GM18907 (cell line): ENCODE data around the gene ACBD4.
A peak's percentile ranks its signal among the peaks of the same experiment; 100 is the strongest.

Experiments used
- ATAC-seq: cut with Tn5 transposase; IDR thresholded peaks from one replicate; pipeline ENCODE4 v1.9.1; 2021; ENCODE audit warnings: mild to moderate bottlenecking, moderate library complexity; ENCODE audit not compliant: unreplicated experiment

ACBD4 gene

DNA sequence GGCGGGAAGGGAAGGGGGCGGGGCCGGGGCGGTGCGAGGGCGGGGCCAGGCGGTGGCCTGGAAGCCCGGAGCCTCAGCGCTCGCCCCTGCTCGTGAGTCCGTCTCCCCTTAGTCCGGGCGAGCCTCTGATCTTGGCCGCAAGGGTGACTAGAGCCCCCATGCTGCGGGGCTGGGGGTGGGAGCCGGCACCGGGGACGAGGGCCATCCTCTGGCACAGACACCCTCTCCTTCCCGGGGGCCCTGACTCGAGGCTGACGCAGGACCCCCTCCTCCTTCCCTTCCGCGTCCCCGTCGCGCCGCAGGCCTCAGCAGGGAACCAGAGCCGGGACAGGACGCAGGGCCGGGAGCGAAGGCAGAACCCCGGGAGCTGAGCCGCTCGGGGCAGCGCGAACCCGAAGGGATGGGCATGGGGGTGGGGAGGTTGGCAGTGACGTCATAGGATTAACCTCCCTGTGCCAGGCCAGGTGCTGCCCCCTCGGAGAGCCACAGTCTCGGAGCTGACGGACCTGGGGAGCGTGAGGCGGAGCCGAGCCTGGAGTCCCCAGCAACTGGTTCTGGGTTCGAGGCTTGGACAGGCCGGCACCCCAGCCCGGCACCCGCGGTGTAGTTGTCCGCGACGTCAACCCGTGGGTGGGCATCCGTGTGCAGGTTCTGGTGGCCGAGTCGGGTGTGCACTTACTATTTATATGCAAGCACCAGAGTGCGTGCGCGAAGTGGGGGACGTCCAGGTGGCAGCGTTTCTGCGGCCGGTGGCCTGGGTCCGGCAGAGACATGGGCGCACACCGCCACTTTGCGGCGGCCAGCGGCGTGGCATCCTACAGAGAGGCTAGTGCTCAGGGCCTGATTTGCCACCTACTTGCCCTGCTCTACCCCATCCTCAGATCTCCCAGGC, 2.7 kb upstream of the ACBD4 start:
- ATAC-seq, result no peak

- no peak for ATAC-seq
Observed at GRCh38 chr17:45135978-45136791, 698 bp downstream of the ACBD4 start.

- ATAC-seq, result no peak
Observed at GRCh38 chr17:45136846-45137560, 1.5 kb downstream of the ACBD4 start.

DNA sequence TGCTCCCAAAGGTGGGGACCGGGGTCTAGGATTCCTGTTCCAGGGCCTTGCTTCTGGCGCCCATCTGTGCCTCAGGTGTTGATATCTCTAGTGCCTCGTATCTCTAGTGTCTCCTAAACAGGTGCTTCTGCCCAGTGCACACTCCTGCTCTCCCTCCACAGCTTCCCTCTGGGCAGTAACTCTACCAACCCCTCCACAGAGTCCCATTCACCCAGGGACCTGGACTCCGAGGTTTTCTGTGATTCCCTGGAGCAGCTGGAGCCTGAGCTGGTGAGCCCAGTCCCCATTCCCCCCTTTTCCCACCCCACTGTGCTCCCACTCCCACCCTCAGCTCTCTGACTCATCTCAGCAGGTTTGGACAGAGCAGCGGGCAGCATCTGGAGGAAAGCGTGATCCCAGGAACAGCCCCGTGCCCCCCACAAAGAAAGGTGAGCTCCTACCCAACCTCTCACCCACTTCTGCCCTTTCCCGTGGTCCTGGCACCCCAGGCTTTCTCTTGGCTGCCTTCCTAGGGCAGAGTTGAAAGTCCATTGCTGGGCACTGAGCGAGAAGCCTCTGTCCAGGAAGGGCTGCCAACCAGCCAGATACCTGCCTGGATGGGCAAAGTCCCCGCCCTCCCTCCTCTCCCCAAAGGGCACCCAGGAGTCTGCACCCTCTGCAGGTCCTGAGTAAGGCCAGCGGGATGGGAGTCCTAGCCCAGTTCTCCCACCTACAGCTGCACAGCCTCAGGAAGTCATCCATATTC, 2.2 kb downstream of the ACBD4 start:
- no peak for ATAC-seq

- no peak for ATAC-seq
Observed at GRCh38 chr17:45138911-45139532, 3.5 kb downstream of the ACBD4 start.

GRCh38 chr17:45139533-45139920, 4.0 kb downstream of the ACBD4 start:
- ATAC-seq, result no peak

DNA sequence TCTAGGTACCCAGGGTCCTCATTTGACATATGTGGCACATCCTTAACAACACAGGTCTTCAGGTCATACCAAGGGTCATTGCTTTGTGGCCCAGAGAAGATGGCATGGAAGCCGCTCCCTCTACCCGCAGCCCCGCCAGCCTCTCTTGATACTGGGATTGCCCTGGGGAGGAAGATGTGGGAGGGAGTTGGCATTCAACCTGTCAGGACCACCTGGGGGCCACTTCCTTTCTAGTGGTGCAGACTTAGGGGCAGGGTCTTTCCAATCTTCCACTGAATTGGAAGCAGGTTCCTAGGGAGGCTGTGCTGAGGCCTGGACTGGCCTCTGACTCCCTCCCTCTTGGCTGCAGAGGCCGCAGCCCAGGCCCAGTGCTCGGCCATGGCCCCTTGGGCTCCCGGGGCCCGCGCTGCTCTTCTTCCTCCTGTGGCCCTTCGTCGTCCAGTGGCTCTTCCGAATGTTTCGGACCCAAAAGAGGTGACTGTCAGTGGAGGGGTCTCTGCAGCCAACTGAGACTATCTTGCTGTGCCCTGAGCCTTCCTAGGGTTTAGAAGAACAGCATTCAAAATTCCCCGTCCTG, 7.7 kb downstream of the ACBD4 start:
- ATAC-seq, result no peak

DNA sequence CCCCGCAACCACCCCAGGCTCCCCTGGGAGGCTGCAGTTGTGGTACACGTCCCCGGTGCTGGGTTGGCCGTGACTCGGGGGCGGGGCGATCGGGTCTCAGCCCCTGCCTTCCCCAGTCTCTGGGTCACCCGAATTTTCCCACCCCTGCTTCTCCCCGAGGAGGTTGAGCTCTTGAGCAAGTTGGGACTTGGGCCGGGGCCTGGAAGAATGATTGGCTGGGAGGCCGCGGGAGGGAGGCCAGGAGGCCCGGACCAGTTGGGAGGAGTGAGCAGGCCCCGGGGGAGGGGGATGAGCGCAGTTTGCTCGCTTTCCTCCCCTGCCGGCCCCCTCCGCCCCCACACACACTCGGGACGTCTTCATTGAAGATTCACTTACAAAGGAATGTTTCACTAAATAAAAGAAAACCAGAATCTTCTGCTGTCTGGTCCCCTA, 8.3 kb downstream of the ACBD4 start:
- ATAC-seq, result no peak

DNA sequence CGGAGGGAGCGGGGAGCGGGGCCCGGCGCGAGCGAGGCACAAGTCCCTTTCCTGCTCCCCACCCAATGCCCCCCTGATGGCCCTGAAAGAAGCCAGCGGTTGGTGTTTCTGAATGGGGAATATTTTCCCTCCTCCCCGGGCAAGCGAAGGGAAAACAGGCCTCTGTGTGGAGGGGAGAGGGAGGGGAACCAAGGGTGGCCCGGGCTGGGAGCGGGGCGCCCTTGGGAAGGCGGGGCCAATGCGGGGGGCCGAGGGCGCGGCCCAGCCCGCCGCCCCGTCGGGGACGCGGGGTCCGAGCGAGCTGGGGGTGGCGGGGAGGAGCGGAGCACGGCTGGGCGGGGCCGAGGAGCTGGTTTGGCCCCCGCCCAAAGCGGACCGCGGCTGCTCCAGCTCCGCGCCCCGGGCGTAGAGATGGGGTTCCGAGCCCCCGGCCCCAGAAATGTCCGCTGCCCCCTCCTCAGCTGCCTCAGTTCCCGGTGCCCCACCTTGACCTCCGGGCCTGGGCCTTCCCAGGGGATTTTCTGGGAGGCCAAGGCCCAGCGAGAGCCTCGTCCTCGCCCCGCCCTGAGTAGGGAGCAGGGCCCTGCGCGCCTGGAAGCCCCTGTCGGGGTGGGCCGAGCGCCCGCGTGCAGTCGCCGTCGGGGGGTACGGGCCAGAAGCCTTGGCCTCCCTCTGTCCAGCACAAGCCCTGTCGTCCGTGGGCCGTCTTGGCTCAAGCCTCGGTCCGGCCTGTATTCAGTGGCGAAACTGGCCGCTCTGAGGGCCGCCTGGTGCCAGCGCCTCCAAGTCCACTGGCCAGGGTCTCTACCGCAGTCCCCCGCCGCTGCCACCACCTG, 8.9 kb downstream of the ACBD4 start:
- ATAC-seq, result no peak

DNA sequence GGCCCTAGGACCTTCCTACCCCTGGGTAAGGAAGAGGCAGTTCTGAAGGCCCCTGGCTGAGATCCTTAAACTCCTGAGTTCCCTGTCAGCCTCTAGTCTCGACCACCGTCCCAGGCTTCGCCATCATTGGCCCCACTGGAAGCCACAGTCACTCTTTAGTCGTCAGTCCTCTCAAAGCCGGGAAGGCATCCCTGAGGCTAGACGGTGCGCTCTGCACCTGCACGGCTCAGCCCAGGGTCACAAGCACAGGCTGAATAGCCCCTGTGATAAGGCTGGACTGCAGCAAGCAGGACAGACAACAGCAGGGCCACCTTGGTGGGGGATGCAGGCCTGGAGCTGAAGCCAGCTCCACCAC, 9.5 kb downstream of the ACBD4 start:
- ATAC-seq, result no peak

DNA sequence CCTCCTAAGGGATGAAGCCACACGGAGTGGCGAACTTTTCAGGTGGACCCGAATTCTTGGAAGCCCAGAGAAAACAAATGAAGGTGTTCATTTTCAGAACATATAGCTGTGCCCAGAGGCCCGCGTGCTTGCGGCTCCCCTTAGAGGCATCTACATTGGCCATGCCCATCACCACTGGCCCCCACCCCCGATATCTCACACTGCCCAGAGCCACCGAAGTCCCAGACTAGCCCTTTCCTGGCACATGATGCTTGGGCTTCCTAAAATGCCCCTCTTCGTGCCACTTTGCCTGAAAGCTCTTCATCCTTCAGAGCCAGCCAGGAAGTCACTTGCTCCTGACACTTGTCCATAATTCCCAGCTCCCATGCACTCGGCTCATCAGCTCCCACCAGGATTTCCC, 10.7 kb downstream of the ACBD4 start:
- ATAC-seq, result no peak

GRCh38 chr17:45146592-45146889, 11.1 kb downstream of the ACBD4 start:
- ATAC-seq, result no peak

DNA sequence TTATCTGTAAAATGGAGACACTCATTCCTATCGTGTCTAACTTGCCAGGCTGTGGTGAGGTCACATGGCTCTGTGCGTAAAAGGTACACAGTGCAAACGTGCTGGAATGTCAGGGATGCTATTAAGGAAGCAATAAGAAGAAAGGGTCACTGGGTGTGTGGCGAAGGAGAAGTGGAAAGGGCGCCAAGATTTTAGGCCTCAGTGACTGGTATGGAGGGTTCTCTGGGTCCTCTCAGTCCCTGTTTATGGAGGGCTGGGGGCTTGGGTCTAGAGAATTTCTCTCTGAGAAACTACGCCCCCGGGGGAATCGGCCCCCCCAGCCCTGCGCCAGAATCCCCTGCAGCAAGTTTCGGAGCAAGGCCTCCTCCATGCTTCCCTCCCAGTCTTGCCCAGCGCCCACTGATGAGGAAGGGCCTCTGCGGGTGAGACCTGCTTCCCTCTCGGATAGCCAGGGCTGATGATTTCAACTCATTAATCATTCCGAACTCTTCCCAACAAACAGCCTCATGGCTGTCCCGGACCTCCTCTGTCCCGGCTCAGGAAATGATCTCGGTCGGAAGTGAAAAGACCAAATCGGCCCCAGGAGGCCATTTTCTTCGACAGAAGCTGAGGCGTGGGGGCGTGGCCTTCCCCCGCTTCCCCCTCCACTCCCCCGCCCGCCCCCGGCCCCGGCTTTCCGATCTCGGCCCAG, 11.5 kb downstream of the ACBD4 start:
- ATAC-seq, result peak; percentile 5

GRCh38 chr17:45147581-45148182, 12.2 kb downstream of the ACBD4 start:
- peak; percentile 30 for ATAC-seq

DNA sequence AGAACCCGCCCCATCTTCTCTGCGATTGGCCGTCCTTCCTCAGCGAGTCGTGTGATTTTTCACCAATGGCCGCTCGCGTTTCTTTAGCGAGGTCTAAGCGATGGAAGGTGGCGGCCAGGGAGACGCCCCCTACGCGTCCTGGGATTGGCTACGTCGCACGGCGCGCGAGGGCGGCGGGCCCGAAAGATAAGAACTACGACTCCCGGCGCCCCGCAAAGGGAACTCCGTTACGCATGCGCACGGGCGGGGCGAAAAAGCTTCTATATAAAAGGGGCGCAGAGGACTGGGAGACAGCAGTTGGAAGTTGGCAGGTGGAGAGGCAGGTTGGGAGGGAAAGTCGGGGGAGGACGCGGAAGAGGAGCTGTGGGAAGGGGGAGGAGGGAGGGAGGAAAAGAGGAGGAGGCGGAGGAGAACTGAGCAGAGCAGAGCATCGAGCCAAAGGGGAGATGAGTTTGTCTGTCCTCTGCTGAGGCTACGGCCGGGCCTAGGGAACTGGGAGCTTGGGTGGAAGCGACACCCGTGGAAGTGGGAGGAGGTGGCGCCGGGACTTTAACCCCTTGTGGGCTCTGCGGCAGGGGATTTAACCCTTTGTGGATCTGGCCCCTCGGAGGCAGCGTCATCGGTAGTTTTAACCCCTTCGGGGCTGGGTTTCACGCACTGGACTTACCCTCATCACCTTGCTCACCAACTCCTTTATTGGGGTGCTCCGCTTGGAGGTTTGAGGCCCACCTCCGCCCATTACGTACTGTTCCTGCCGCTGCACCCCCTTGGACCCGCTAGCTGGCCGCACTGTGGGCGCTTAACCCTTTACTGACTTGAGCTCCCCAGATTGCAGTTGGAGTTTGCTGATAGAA, 12.9 kb downstream of the ACBD4 start, which contains the start of gene HEXIM1:
Gene HEXIM1, plus strand, starts transcription at position 293 of the 854 bp plus-strand sequence. CDS start 716 bp downstream, outside the sequence.
- ATAC-seq, result peak; percentile 63

- peak; percentile 33 for ATAC-seq
Observed at GRCh38 chr17:45149037-45149668, 13.7 kb downstream of the ACBD4 start.
